Astrocyte of the cerebellum (primary cell): ENCODE results near the gene GSTM1.

ENCODE experiments used
- DNase-seq: peaks from one replicate; pipeline ENCODE4 v3.0.0-alpha.2; 2011; ENCODE audit warnings: low read depth
- H3K4me3 ChIP-seq: 2 replicates; pipeline ENCODE4 v1.5.1; 2011; ENCODE audit warnings: mild to moderate bottlenecking, low read depth, low read length, moderate library complexity
- in situ Hi-C: cut with HindIII; loops from 2 replicates; pipeline ENCODE4 v1.10.0; 2017; ENCODE audit warnings: low sequenced_read_pairs
- TF ChIP-seq, protein P1 (sequence below): IDR thresholded peaks from 2 replicates; pipeline ENCODE4 v1.5.1; 2012; ENCODE audit warnings: low read length, low read depth, moderate library complexity, mild to moderate bottlenecking; ENCODE audit errors: missing control alignments

Gene GSTM1

DNA sequence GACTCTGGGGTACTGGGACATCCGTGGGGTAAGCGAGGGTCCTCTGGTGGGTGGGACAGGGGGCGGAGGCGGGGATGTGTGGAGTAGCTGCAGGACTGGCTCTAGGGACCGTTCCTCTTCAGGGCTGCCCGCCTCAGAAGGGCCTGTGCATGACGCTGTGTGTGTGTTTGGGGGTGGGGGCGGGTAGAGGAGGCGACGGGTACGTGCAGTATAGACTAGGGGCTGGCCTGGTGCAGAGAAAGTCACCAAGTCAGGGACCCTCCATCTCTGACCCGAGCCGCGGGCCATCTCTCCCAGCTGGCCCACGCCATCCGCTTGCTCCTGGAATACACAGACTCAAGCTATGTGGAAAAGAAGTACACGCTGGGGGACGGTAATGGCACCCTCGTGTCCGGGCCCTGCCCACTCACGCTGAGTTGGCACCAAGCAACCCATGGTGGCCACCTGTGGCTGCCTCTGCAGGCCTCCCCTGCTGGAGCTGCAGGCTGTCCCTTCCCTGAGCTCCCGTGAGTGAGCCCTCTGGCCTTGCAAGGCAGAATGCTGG, 24.8 kb downstream of the GSTM1 start:
- peak overlapping the region; percentile 26 for H3K4me3 ChIP-seq
- in situ Hi-C loops, result no loop called here
- TF ChIP-seq, protein P1, sequence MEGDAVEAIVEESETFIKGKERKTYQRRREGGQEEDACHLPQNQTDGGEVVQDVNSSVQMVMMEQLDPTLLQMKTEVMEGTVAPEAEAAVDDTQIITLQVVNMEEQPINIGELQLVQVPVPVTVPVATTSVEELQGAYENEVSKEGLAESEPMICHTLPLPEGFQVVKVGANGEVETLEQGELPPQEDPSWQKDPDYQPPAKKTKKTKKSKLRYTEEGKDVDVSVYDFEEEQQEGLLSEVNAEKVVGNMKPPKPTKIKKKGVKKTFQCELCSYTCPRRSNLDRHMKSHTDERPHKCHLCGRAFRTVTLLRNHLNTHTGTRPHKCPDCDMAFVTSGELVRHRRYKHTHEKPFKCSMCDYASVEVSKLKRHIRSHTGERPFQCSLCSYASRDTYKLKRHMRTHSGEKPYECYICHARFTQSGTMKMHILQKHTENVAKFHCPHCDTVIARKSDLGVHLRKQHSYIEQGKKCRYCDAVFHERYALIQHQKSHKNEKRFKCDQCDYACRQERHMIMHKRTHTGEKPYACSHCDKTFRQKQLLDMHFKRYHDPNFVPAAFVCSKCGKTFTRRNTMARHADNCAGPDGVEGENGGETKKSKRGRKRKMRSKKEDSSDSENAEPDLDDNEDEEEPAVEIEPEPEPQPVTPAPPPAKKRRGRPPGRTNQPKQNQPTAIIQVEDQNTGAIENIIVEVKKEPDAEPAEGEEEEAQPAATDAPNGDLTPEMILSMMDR, result no peak
- no peak for DNase-seq

DNA sequence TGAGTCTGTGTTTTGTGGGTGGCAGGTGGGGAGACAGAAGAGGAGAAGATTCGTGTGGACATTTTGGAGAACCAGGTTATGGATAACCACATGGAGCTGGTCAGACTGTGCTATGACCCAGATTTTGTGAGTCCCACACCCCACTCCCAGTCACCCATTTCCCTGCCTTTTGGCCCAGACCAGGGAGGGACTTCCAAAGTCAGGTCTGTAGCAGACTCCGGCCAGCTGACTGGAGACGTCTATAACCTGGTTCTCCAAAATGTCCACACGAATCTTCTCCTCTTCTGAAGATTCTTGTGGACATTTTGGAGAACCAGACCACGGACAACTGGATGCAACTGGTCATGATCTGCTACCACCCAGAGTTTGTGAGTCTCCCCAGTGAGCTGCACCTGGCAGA, 26.0 kb downstream of the GSTM1 start:
- in situ Hi-C loops, result no loop called here
- no peak overlapping the region for H3K4me3 ChIP-seq
- no peak for DNase-seq
- TF ChIP-seq, protein P1, result no peak

DNA sequence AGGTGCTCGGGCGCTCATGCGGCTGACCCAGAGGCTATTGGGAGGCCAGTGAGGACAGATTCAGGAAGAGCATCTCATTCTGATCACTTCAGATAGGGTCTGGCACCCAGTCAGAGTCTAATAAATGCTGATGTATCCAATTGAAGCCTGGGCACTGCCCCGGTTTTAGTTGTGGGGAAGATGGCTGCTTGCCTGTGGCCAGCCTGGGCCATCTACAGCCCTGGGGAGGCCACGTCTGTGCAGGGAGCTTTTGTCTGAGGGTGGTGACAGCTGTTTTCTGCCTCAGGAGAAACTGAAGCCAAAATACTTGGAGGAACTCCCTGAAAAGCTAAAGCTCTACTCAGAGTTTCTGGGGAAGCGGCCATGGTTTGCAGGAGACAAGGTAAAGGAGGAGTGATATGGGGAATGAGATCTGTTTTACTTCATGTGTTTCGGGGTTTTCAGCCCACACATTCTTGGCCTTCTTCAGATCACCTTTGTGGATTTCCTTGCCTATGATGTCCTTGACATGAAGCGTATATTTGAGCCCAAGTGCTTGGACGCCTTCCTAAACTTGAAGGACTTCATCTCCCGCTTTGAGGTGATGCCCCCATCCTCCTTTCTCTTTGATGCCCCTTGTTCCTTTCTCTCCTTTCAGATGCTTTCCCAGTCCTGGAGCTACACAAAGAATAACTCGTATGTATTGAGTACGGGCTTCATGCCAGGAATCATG, 27.2 kb downstream of the GSTM1 start:
- in situ Hi-C loops, result no loop called here
- no peak overlapping the region for H3K4me3 ChIP-seq
- no peak for DNase-seq
- TF ChIP-seq, protein P1, result no peak

DNA sequence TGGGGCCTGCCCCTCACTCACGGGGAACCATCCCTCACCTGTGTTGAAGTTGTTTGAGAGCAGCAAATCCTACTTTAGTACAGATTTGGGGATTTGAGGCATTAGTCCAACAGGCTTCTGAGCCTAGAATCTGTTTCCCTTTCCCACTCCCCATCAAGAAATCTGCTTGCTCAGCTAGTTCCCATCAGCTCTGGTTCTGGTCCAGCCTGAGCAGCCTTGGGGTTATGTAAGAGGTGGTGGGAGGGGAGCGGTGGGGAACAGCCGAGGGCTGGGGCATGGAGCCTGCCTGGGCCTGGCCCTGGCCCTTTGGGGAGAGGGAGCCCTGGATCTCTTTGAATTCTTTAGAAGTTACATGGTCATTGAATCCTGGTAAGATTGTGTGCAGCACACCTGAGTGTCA, 28.5 kb downstream of the GSTM1 start:
- TF ChIP-seq, protein P1, result no peak
- DNase-seq, result no peak
- H3K4me3 ChIP-seq, result no peak overlapping the region
- in situ Hi-C loops, result no loop called here

DNA sequence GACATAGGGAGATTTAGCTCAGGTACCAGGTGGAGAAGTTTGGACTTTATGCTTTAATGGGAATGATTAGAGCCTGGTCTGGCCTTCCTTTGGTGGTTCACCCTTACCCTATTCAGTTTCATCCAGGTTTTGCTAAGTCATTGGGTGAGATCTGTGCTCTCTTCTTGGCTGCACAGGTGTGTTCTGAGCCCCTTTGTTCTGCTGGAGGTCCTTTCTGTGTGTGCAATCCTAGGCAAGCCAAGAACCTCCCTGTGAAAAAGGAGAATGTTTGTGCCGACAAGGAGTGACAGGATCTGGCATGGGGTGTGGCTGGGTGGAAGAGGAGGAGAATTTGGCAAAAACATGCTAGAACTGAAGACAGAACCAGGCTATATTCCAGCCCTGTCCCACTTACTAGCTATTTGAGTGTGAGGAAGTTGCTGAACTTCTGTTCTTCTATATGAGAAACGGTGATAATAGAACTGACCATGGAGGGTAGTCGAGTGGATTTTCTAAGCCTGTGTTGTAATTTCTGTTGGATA, 29.0 kb downstream of the GSTM1 start:
- TF ChIP-seq, protein P1, result no peak
- H3K4me3 ChIP-seq, result no peak overlapping the region
- no peak for DNase-seq
- in situ Hi-C loops, result no loop called here

DNA sequence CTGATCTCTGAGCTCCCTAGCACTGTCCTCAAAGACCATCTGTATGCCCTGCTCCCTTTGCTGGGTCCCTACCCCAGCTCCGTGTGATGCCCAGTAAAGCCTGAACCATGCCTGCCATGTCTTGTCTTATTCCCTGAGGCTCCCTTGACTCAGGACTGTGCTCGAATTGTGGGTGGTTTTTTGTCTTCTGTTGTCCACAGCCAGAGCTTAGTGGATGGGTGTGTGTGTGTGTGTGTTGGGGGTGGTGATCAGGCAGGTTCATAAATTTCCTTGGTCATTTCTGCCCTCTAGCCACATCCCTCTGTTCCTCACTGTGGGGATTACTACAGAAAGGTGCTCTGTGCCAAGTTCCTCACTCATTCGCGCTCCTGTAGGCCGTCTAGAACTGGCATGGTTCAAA, 30.1 kb downstream of the GSTM1 start:
- H3K4me3 ChIP-seq, result no peak overlapping the region
- TF ChIP-seq, protein P1, result no peak
- in situ Hi-C loops, result no loop called here
- DNase-seq, result no peak
